Liver (tissue), 3 donors: Measurements from ENCODE around the gene CEMIP.

Source experiments
- CTCF ChIP-seq: fragments of 150-350 bp; IDR thresholded peaks from 2 replicates; pipeline ENCODE4 v1.5.1; 2017; ENCODE audit warnings: improper control_type of control experiment, low read depth, low read length; ENCODE audit not compliant: missing input control
- HNF4G ChIP-seq: IDR thresholded peaks from 2 replicates; pipeline ENCODE4 v1.6.1; 2016; ENCODE audit warnings: antibody characterized with exemption
- donor health status: healthy.
- donor health status: healthy.

GRCh38 chr15:80823120-80823519, 44.0 kb downstream of the CEMIP start:
- TF ChIP-seq CTCF: no peak
- no peak for TF ChIP-seq HNF4G
